HG02870 (cell line): ENCODE results near the gene EIF5A.
"Not testable (repeated sequence)": the region's sequence is repeated elsewhere in the genome, so short reads cannot be mapped to it uniquely, and the experiment has no call there.

Experiments
- ATAC-seq: cut with Tn5 transposase; IDR thresholded peaks from one replicate; pipeline ENCODE4 v1.9.1; 2021; ENCODE audit warnings: mild to moderate bottlenecking, moderate library complexity; ENCODE audit not compliant: unreplicated experiment

The EIF5A gene

GRCh38 chr17:7329374-7329996 lies 22.1 kb downstream of the EIF5A start:
- peak; percentile 62 for ATAC-seq

GRCh38 chr17:7329997-7330637 lies 22.7 kb downstream of the EIF5A start:
- ATAC-seq = peak; percentile 34

GRCh38 chr17:7330638-7331015 lies 23.2 kb downstream of the EIF5A start:
- ATAC-seq = no peak

GRCh38 chr17:7332111-7332510 lies 24.7 kb downstream of the EIF5A start:
- no peak for ATAC-seq

- not testable (repeated sequence) for ATAC-seq
These were observed 25.2 kb downstream of the EIF5A start for GRCh38 chr17:7332600-7333069.

GRCh38 chr17:7334938-7335538 lies 27.6 kb downstream of the EIF5A start:
- no peak for ATAC-seq

- ATAC-seq = not testable (repeated sequence)
These were observed 28.3 kb downstream of the EIF5A start for GRCh38 chr17:7335765-7336164.

- no peak for ATAC-seq
These were observed 29.1 kb downstream of the EIF5A start, which contains the start of gene ACAP1 for GRCh38 chr17:7336240-7337175. Gene ACAP1 (plus strand): TSS chr17:7336529. CDS start chr17:7336735, 206 bp downstream.

- not testable (repeated sequence) for ATAC-seq
These were observed 30.2 kb downstream of the EIF5A start for GRCh38 chr17:7337600-7337999.

GRCh38 chr17:7340179-7340578 lies 32.8 kb downstream of the EIF5A start:
- ATAC-seq = no peak

- no peak for ATAC-seq
These were observed 34.4 kb downstream of the EIF5A start for GRCh38 chr17:7341842-7342241.

GRCh38 chr17:7343250-7343649 lies 35.8 kb downstream of the EIF5A start:
- ATAC-seq = no peak

- no peak for ATAC-seq
These were observed 39.6 kb downstream of the EIF5A start for GRCh38 chr17:7346761-7347614.

- no peak for ATAC-seq
These were observed 40.4 kb downstream of the EIF5A start for GRCh38 chr17:7347630-7348477.

GRCh38 chr17:7348478-7349242 lies 41.2 kb downstream of the EIF5A start:
- ATAC-seq = no peak

GRCh38 chr17:7351665-7352502 lies 44.5 kb downstream of the EIF5A start, which contains the start of gene KCTD11:
Gene KCTD11 (plus strand): TSS chr17:7352162.
- peak; percentile 51 for ATAC-seq

GRCh38 chr17:7352503-7352889 lies 45.1 kb downstream of the EIF5A start:
- ATAC-seq = no peak
